Urinary bladder (tissue), 4 donors: ENCODE data around the gene TNNT2. TPM values are rescaled to one million over a fixed set of nuclear protein-coding genes. Genes with fewer than 3 reads are reported as not detected.

ENCODE experiments used
- DNase-seq: peaks from one replicate; pipeline ENCODE4 v3.0.0-alpha.2; 2015; ENCODE audit errors: extremely low spot score
- H3K27ac ChIP-seq: one replicate; pipeline ENCODE4 v1.5.1; 2013; ENCODE audit warnings: low read depth, mild to moderate bottlenecking, moderate library complexity
- H3K36me3 ChIP-seq: one replicate; pipeline ENCODE4 v1.6.1; 2013; ENCODE audit warnings: mild to moderate bottlenecking, moderate library complexity; ENCODE audit not compliant: insufficient read depth
- H3K4me1 ChIP-seq: one replicate; pipeline ENCODE4 v1.6.1; 2013; ENCODE audit warnings: mild to moderate bottlenecking, moderate library complexity; ENCODE audit not compliant: insufficient read depth
- H3K4me3 ChIP-seq: one replicate; pipeline ENCODE4 v1.5.1; 2013; ENCODE audit warnings: low read depth, low read length
- WGBS: extraction: QIAGEN DNeasy Blood & Tissue Kit; methylation state at CpG from one replicate; pipeline ENCODE4 v1.1.7; 2013; 5-methylcytosine and 5-hydroxymethylcytosine counted together
- polyA plus RNA-seq: library from polyadenylated mRNA; stranded (reverse); fragments of 200-250 nt; gene quantifications from one replicate; pipeline ENCODE4 v1.2.3, GENCODE V29; 2013
- total RNA-seq: library from RNA; depleted of rRNA; stranded (reverse); fragments of >200 nt; gene quantifications from one replicate; pipeline ENCODE4 v1.2.3, GENCODE V29; 2014
- donor health status: healthy with polysubstance abuse.
- donor health status: healthy.

The TNNT2 gene
- total RNA-seq (15.2 TPM), polyA plus RNA-seq (94.9 TPM)

- Histone ChIP-seq H3K4me3 (no peak within 1 kb of the TSS), H3K36me3 (no peaks in the 10 kb centered on the region), H3K4me1 (no peaks in the 10 kb centered on the region), H3K27ac (no peak within 1 kb of the TSS)
- no peak for DNase-seq
- WGBS: 28% methylated on average over 9 of the region's 9 CpGs
Measured at GRCh38 chr1:201377611-201378092, at the start of gene TNNT2. TSS of gene TNNT2 (minus strand) at chr1:201377680. CDS start at chr1:201373254, 4,426 bp downstream.

GRCh38 chr1:201426479-201427310, 49.2 kb upstream of the TNNT2 start:
- WGBS: 69% methylated on average over 15 of the region's 15 CpGs
- H3K27ac ChIP-seq: no peak overlapping the region
- DNase-seq: no peak
- H3K4me1 ChIP-seq: no peaks in the 10 kb centered on the region
- no peaks in the 10 kb centered on the region for H3K36me3 ChIP-seq
- no peak overlapping the region for H3K4me3 ChIP-seq

- no peaks in the 10 kb centered on the region for H3K4me1 ChIP-seq
- no peaks in the 10 kb centered on the region for H3K36me3 ChIP-seq
- H3K27ac ChIP-seq: no peak overlapping the region
- DNase-seq: no peak
- no peak overlapping the region for H3K4me3 ChIP-seq
- 96% methylated on average over 2 of the region's 2 CpGs for WGBS
Measured at GRCh38 chr1:201424146-201424545, 46.7 kb upstream of the TNNT2 start.

- DNase-seq: no peak
- no peaks in the 10 kb centered on the region for H3K4me1 ChIP-seq
Measured at GRCh38 chr1:201423655-201424054, 46.2 kb upstream of the TNNT2 start.

GRCh38 chr1:201422436-201423030, 45.1 kb upstream of the TNNT2 start:
- Histone ChIP-seq H3K27ac (no peak overlapping the region), H3K36me3 (no peaks in the 10 kb centered on the region), H3K4me3 (no peak overlapping the region), H3K4me1 (no peaks in the 10 kb centered on the region)
- 83% methylated on average over 6 of the region's 6 CpGs for WGBS
- no peak for DNase-seq

More at GRCh38 chr1:201423655-201424054, 46.2 kb upstream of the TNNT2 start:
- H3K4me3 ChIP-seq: no peak overlapping the region
- WGBS: 90% methylated on average over 6 of the region's 6 CpGs
- H3K36me3 ChIP-seq: no peaks in the 10 kb centered on the region
- no peak overlapping the region for H3K27ac ChIP-seq

- H3K4me1 ChIP-seq: no peaks in the 10 kb centered on the region
- no peaks in the 10 kb centered on the region for H3K36me3 ChIP-seq
- no peak overlapping the region for H3K4me3 ChIP-seq
- no peak for DNase-seq
- H3K27ac ChIP-seq: no peak overlapping the region
- WGBS: 73% methylated on average over 3 of the region's 3 CpGs
Measured at GRCh38 chr1:201422026-201422425, 44.5 kb upstream of the TNNT2 start.

- Histone ChIP-seq H3K4me1 (no peaks in the 10 kb centered on the region), H3K27ac (no peak overlapping the region), H3K36me3 (no peaks in the 10 kb centered on the region), H3K4me3 (no peak overlapping the region)
- DNase-seq: no peak
- 84% methylated on average over 8 of the region's 8 CpGs for WGBS
Measured at GRCh38 chr1:201421041-201421440, 43.6 kb upstream of the TNNT2 start.

- WGBS: 94% methylated on average over 7 of the region's 7 CpGs
- no peaks in the 10 kb centered on the region for H3K36me3 ChIP-seq
- no peak overlapping the region for H3K27ac ChIP-seq
- H3K4me1 ChIP-seq: no peaks in the 10 kb centered on the region
- H3K4me3 ChIP-seq: no peak overlapping the region
- DNase-seq: no peak
Measured at GRCh38 chr1:201420608-201421002, 43.1 kb upstream of the TNNT2 start.

GRCh38 chr1:201419746-201420607, 42.5 kb upstream of the TNNT2 start:
- no peaks in the 10 kb centered on the region for H3K36me3 ChIP-seq
- no peak overlapping the region for H3K27ac ChIP-seq
- WGBS: 68% methylated on average over 12 of the region's 12 CpGs
- DNase-seq: no peak
- H3K4me3 ChIP-seq: no peak overlapping the region
- H3K4me1 ChIP-seq: no peaks in the 10 kb centered on the region

GRCh38 chr1:201419256-201419655, 41.8 kb upstream of the TNNT2 start:
- Histone ChIP-seq H3K27ac (no peak overlapping the region), H3K4me3 (no peak overlapping the region), H3K36me3 (no peaks in the 10 kb centered on the region), H3K4me1 (no peaks in the 10 kb centered on the region)
- WGBS: 85% methylated on average over 4 of the region's 4 CpGs
- DNase-seq: no peak

- H3K27ac ChIP-seq: no peak overlapping the region
- no peaks in the 10 kb centered on the region for H3K4me1 ChIP-seq
- H3K36me3 ChIP-seq: no peaks in the 10 kb centered on the region
- no peak overlapping the region for H3K4me3 ChIP-seq
- DNase-seq: no peak
- 97% methylated on average over 3 of the region's 3 CpGs for WGBS
Measured at GRCh38 chr1:201418461-201418860, 41.0 kb upstream of the TNNT2 start.

- Histone ChIP-seq H3K4me3 (no peak overlapping the region), H3K27ac (no peak overlapping the region), H3K36me3 (no peaks in the 10 kb centered on the region), H3K4me1 (no peaks in the 10 kb centered on the region)
- 94% methylated on average over 15 of the region's 15 CpGs for WGBS
- no peak for DNase-seq
Measured at GRCh38 chr1:201414051-201414738, 36.7 kb upstream of the TNNT2 start.

GRCh38 chr1:201411292-201411691, 33.8 kb upstream of the TNNT2 start:
- H3K36me3 ChIP-seq: no peaks in the 10 kb centered on the region
- 99% methylated on average over 12 of the region's 12 CpGs for WGBS

More at GRCh38 chr1:201411292-201411691, 33.8 kb upstream of the TNNT2 start:
- Histone ChIP-seq H3K27ac (no peak overlapping the region), H3K4me1 (no peaks in the 10 kb centered on the region), H3K4me3 (no peak overlapping the region)
- DNase-seq: no peak
